ENCODE results near the gene AHNAK. TPM values are rescaled to one million over a fixed set of nuclear protein-coding genes. Genes with fewer than 3 reads are reported as not detected.

AHNAK gene
- total RNA-seq, 4 donors from 2014 or later = 227 to 400 (median 288) TPM

DNA sequence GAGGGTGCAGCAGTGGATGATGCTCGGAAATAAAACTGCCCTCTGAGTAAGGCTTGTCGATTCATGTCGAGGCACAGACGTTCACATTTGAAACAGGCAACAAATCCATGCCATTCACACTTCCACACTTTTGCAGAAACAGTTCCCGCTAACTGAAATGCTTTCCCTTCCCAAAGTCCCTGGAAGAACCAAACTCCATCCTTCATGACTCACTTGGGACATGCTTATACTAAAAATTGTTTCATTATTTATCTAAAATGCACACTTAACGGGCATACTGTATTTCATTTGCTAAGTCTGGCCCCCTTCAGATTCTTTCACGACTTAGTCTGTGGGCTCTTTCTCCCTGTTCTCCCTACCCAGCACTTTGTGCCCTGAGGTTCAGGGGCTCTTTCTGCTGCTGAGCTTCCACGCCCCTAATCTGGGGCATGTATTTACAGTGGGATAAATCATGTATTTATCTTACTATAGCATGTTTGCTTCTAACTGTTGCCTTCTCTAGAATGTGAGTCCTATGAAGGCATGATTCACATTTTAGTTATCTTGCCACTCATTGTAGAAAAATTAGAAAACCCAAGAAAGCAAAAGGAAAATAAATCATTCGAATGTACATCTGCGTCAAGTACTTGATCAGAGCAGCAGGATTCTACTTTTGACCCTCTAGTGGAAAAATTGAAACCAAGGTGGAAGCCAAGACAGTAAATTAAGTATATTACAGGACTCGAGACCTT is 115.3 kb downstream of the AHNAK start:
- 66 to 69% methylated on average over 11 of the region's 11 CpGs for WGBS, 2 donors
- Histone ChIP-seq H3K36me3 (no peaks in the 10 kb centered on the region), H3K27me3 (no peaks in the 10 kb centered on the region), H3K4me3 (replicated peaks in 1 of 3) (no peak overlapping the region), H3K4me1 (peaks cover 0 to 3% of the 10 kb centered on the region in 2 donors), H3K27ac (no peak overlapping the region), H3K9me3 (no peaks in the 10 kb centered on the region)
- intact Hi-C loops (cut with DNase I) = no loop called here
- no peak for DNase-seq
- TF ChIP-seq CTCF (IDR thresholded peaks at IDR 0.05) (no peak), POLR2A (IDR thresholded peaks at IDR 0.05) (no peak)

GRCh38 chr11:62430425-62430824 is 116.2 kb downstream of the AHNAK start:
- Histone ChIP-seq H3K27ac (no peak overlapping the region), H3K9me3 (no peaks in the 10 kb centered on the region), H3K36me3 (no peaks in the 10 kb centered on the region), H3K4me1 (peaks cover 0 to 3% of the 10 kb centered on the region in 2 donors), H3K4me3 (replicated peaks in 1 of 3) (no peak overlapping the region), H3K27me3 (no peaks in the 10 kb centered on the region)
- no peak for DNase-seq
- TF ChIP-seq POLR2A (IDR thresholded peaks at IDR 0.05) (no peak), CTCF (IDR thresholded peaks at IDR 0.05) (no peak)
- 67 to 77% methylated on average over 3 of the region's 3 CpGs for WGBS, 2 donors
- intact Hi-C loops (cut with DNase I) = no loop called here

DNA sequence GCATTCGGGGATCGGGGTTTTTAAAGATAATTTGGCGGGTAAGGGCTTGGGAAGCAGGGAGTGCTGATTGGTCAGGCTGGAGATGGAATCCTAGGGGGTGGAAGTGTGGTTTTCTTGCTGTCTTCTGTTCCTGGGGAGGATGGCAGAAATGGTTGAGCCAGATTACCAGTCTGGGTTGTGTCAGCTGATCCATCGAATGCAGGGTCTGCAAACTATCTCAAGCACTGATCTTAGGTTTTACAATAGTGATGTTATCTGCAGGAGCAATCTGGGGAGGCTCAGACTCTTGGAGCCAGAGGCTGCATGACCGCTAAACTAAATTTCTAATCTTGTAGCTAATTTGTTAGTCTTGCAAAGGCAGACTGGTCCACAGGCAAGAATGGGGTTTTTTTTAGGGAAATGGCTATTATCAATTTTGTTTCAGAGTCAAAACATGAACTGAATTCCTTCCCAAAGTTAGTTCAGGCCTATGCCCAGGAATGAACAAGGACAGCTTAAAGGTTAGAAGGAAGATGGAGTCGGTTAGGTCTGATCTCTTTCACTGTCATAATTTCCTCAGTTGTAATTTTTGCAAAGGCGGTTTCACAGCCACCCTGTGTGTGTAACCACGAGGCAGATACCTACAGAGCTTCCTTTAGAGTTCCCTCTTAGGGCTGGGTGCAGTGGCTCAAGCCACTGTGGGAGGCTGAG is 117.6 kb downstream of the AHNAK start:
- H3K4me1 ChIP-seq = peaks cover 3 to 6% of the 10 kb centered on the region in 2 donors
- intact Hi-C loops (cut with DNase I) = no loop called here
- TF ChIP-seq CTCF (IDR thresholded peaks at IDR 0.05) (no peak), POLR2A (IDR thresholded peaks at IDR 0.05) (no peak)

DNA sequence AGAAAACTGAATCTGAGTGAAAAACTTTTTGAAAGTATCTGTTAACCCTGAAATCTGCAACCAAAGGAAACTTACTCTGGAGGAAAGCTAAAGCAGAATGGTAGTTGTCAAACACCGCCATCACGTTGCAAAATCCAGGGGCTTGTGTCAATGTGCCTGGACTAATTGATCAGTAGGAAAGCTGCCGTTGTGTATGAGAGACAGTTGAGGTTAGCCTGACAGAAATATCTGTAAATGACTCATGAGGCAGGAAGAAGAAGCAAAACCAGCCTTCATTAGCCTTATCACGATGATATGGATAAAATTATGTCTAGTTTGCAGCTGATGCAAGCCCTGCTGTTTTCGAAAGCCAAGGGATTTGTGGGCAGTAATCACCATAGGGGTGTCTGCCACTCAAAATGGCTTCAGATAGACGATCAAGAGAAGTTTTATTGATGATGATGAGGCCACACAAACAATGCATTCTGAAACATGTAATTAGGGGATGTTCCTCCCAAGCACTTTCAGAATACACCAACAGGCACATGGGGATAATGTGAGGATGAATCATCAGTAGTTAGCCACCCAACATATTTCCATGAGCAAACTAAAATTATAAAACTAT is 118.9 kb downstream of the AHNAK start:
- Histone ChIP-seq H3K4me1 (peaks cover 3 to 6% of the 10 kb centered on the region in 2 donors), H3K36me3 (no peaks in the 10 kb centered on the region), H3K27ac (no peak overlapping the region), H3K9me3 (no peaks in the 10 kb centered on the region), H3K27me3 (no peaks in the 10 kb centered on the region), H3K4me3 (replicated peaks in 1 of 3) (no peak overlapping the region)
- no peak for DNase-seq
- intact Hi-C loops (cut with DNase I) = no loop called here
- TF ChIP-seq CTCF (IDR thresholded peaks at IDR 0.05) = no peak
- TF ChIP-seq POLR2A (IDR thresholded peaks at IDR 0.05) = no peak
- WGBS, 2 donors = 76% methylated on average over 6 of the region's 6 CpGs

More for the DNA sequence above, 117.6 kb downstream of the AHNAK start:
- Histone ChIP-seq H3K27ac (no peak overlapping the region), H3K36me3 (no peaks in the 10 kb centered on the region), H3K4me3 (replicated peaks in 1 of 3) (no peak overlapping the region), H3K9me3 (no peaks in the 10 kb centered on the region), H3K27me3 (no peaks in the 10 kb centered on the region)
- DNase-seq = no peak
- 69 to 71% methylated on average over 8 of the region's 8 CpGs for WGBS, 2 donors

- H3K36me3 ChIP-seq = no peaks in the 10 kb centered on the region
- no peaks in the 10 kb centered on the region for H3K27me3 ChIP-seq
- intact Hi-C loops (cut with DNase I) = loop anchor here (5.0 kb wide), 2 partner anchors 119 to 139 kb away; no protein-coding TSS in a partner anchor
- H3K4me1 ChIP-seq = peaks cover 3 to 9% of the 10 kb centered on the region in 2 donors
- no peak for DNase-seq
- no peaks in the 10 kb centered on the region for H3K9me3 ChIP-seq
- no peak overlapping the region for H3K27ac ChIP-seq
- WGBS, 2 donors = 77 to 80% methylated on average over 4 of the region's 4 CpGs
- H3K4me3 ChIP-seq (replicated peaks in 1 of 3) = no peak overlapping the region
- TF ChIP-seq CTCF (IDR thresholded peaks at IDR 0.05) (no peak), POLR2A (IDR thresholded peaks at IDR 0.05) (no peak)
Observed at GRCh38 chr11:62423012-62423411, 123.6 kb downstream of the AHNAK start.

Measured in thyroid gland (tissue), 4 donors.